Activated effector memory CD4-positive, alpha-beta T cell treated with anti-CD3 and anti-CD28 coated beads, Interleukin-2, amount 50 U/mL, for 16 hours (primary cell): ENCODE data around the gene TMEM247.

Experiments
- DNase-seq: peaks from one replicate; pipeline ENCODE4 v3.0.0-alpha.2; 2020

TMEM247 gene

DNA sequence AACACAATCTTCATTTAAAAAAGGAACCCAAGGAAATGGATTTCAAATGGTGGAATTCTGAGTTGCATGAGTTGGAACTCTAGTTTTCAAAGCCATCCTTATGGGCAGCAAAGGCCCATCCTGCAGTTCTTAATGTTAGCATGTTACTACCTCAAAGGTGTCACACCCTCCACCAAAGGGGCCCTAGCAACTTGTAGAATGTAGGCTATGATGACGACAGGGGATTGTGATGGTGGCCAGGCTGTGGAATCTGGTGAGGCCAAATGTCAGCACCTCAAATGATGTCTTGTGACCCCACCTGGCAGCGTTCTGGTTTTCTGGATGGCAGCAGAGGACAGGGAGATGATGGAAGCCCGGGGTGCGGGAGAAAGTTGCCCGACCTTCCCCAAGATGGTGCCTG, at the start of gene TMEM247:
TMEM247 (plus strand) TSS at position 301 of the 400 bp plus-strand sequence.
- DNase-seq: no peak

DNA sequence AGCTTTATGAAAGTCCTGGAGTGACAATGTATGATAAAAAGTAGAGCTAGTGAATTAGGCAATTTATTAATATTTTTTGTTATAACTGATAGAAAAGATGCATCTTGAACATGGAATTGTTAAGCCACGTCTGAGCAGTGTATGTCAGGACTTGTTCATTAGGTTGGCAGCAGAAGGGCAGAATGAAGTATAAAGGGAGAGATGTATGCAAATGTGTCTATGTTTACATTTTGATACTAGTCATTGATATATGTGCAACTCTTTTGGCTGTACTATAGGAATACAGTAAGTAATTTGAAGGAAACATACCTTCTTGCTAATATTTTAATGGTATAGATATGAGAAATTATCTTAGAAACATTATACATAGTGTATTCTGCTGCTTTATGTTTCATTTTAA, 49.0 kb upstream of the TMEM247 start:
- no peak for DNase-seq

DNA sequence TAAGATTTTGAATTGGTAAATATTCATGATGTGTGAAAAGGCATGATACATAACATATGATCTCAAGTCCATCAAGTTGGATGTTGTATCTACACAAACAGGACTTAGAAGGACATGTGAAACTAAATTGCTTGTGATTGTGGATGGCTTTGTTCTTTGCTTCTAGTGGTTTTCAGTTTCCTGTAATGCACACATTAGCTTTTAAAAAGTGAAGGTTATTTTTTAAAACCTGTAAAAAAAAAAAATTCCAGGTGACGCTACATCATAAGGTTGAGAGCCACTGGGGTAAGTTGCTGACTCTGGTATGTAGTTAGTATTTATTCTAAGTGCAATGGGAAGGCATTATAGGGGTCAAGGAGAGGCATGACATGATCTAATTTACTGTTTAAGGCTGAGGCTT, 48.4 kb upstream of the TMEM247 start:
- no peak for DNase-seq

DNA sequence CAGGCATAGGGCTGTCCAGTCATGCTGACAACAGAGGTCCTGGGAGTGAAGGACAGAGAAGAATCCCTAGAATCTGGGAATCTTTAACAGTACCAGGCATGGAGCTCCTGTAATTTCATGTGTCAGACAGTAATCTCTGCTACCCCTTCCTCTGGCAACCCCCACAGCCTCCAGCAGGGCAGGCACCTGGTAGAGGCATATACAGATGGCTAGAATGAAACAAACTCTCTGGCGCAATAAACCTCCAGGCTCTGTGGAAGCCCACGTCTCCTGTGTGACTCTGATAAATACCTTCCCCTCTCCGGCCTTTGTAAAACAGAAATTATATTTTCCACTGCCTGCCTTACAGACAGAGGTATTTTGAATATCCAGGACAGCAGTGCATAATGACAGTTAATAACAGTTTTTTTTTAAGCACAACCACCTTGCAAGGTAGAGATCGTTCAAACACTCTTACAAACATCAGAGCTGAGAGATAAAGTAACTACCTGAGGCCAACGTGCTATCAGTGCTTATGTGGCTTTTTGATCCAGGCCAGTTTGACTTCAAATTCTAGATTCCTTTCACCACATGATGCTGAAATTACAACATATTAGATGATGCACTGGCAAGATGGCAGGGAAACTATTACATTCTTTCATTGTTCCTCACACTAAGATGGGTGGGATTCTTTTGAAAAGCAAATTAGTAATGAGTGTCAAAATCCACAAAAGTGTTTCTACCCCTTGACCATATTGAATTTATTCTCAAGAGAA, 47.7 kb upstream of the TMEM247 start:
- DNase-seq: no peak

DNA sequence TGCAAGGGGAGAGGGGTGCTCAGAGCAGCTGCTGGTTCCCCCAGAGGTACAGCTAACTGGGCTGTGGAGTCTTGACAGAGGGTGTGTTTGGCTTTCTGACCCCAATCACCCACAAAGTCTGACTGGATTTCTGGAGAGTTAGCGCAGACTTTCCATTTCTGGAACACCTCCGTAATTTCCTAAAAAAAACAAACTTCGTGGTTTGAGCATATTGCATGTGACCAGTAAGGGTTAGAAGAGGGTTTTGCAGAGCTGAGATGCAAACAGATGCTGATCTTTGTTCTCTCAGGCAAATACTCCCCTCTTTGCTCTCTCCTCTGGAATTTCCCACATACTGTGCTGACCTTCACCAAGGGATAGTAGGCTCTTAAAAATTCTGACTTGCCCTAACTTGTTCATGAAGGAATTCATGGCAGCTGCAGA, 44.5 kb upstream of the TMEM247 start:
- DNase-seq: no peak

DNA sequence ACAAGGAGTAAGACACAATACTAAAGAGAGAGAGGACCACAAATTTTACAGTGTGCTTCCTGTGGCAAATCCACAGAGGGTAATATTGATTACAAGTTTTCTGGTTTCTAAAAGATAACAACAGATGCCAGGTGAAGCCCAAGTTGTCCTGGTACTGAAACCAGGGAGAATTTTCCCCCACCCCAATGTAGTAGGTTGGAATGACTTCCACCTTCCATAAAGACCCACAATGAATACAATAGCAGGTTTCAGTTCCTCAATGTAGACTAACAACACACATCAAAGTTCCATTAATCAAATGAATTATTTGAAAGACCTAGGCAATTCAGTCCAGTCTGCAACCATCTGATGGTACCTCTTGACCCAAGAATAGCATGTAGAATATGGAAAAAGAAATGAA, 44.0 kb upstream of the TMEM247 start:
- DNase-seq: no peak

DNA sequence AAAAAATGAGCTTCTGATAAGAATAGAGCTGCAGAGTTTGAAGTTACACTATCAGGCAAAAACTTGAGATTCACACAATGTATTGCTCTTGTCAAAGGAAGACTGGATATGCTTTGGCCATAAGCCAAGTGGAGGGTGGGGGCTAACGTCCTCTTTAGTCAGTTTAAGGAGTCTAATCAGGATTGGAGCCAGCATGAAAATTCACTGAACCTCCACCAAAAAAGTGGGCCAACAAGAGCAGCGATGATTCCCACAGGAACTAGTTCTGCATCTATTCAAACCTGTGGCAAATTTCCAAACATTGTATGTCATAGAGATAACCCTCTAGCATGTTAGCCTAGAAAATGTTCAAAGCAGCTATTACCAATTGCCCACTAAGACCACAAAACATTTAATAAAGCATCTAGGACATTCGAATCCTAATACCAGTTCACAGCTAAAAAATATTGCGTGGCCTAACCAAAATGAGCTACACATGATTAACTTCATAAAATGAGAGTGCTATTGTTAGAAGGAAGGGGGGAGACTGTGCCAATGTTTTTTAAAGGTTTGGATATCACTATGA, 43.5 kb upstream of the TMEM247 start:
- DNase-seq: no peak

DNA sequence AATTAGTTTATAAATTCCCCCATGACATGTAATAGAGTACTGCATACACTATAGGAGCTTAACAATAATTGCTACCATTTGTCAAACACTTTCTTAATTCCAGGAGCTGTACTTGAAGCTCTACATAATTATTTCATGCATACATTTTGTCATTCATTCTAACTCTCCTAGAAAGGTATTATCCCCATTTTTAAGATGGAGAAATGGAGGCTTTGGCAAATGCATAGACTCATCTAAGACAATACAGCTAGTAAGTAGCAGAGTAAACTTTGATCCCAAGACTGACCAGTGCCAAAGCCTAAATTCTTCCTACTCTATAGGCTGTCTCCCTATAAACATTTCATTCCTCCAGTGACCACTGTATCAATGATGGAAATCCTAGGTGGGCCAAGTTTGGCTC, 42.6 kb upstream of the TMEM247 start:
- no peak for DNase-seq

DNA sequence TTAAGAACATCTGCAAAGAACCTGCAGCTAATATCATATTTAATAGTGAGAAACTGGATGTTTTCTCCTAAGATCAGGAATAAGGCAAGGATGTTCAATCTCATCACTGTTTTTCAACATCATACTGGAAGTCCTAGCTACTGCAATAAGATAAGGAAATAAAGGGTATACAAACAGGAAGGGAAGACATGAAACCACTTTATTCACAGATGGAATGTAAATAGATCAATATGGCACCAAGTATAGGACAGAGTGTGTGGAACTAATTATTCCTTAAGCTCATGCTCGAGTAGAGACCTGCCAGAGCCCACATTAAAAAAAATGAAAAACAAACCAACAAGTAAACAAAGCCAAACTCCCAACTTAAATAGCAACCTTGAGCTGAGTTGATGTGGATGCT, 41.3 kb upstream of the TMEM247 start:
- no peak for DNase-seq

DNA sequence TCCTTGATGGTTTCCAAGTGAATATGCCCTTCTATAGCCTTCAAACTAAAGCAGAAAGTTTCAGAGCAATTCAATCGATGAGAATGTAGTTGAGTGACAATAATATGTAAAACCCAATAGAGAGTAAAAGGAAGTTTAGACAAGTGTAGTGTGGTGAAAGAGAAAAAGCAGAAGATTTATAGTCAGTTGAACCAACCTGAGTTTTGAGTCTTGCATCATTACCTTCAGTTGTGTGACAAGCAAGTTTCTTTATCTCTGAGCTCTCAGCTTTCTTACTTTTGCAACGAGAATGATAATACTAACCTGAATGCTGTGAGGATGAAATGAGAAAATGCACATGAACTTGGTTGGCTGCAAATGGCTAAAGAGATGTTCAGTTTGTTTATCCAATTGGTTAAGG, 40.6 kb upstream of the TMEM247 start:
- DNase-seq: no peak

DNA sequence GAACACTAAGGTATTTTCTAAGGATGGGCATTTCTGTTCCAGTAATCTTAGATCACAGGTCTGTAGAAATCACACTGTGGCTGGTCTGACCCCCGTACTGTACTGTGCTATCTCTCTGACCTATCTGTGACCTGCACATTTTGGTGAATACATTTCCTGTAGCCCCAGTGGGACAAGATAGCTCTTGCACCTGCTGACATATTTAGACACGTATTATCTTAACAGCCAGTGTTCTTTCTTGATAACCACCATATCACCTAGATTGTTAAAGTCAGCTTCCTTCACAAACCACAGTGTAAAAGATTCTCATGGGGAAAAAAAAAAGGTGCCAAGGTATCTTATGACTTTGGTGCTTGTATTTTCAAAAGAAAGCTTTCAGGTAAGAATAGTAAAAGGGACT, 39.8 kb upstream of the TMEM247 start:
- no peak for DNase-seq

DNA sequence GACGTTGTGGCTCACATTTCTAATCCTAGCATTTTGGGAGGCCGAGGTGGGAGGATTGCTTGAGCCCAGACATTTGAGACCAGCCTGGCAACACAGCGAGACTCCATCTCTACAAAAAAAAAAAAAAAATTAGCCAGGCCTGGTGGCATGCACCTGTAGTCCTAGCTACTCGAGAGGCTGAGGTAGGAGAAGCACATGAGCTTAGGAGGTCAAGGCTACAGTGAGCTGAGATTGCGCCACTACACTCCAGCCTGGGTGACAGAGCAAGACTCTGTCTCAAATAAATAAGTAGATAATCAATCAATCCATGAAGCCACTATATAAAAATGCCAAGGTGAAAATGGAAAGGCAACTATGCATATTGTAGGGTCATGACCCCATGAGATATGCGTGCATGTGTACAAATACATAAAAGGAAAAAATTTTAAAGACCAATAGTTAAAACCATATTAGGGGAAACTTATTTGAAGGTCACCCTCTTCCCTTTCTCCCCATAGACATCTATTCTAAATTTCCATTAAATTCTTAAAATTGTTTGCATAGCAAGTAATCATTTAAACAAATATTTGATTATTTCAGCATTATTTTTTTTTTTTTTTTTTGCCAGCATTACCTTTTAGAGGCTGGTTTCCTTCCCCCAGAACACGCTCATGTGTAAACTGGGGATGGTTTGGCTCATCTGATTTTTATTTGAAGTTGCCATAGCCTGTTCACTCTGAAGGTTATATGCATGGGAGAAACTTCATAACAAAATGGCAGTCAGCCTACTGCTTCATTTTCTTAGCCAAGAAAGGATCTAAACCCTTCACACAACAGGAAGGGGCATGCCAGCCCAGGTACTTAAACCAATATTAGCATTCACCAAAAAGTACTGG, 37.3 kb upstream of the TMEM247 start:
- DNase-seq: no peak

DNA sequence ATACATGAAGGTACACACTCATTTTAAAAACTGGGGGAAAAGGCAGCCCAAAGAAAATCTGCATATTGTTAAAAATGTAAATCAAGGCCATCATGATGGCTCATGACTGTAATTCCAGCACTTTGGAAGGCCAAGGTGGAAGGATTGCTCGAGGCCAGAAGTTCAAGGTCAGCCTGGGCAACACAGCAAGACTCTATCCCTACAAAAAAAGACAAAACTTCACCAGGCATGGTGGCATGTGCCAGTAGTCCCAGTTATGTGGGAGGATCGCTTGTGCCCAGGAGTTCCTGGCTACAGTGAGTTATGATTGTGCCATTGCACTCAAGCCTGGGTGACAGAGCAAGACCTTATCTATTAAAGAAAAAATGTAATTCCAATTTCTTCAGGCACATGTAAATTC, 34.6 kb upstream of the TMEM247 start:
- DNase-seq: no peak

DNA sequence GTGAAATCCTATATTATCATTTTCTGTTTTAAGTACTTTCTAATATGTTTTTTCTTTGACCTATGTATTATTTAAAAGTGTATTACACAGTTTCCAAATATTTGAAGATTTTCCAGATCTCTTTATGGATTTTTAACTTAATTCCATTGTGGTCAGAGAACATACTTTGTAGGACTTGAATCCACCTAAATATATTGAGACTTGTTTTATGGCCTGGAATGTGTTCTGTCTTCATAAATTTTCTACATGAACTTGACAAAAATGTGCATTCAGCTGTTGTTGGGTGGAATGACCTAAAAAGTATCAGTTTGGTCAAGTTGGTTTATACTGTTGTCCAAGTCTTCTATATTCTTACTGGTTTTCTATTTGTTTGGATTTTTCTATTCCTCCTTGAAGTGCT, 33.8 kb upstream of the TMEM247 start:
- DNase-seq: no peak

DNA sequence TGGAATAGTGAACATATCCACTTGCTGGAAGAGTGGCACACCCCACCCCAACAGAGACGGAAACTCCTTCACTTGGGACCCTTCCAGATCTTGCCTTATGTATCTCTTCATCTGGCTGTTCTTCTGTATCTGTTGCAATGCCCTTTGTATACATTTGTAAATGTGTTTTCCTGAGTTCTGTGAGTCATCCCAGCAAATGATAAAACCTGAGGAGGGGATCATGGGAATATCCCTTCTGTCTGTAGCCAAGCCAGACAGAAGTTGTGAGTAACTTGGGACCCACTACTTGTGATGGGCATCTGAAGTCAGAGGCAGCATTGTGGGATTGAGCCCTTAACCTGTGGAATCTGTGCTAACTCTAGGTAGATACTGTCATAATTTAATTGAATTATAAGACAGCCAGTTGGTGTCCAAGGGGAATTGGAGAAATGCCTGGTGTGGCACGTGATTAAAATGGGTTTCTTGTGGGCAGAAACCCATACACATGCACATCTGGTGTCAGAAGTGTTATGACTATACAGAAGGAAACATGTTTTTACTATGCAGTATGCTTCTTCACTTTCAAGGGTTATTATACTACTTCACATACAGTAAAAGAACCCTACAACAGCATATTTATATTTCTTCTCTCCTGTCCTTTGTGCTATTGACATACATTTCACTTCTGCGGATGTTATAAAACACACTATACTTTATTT, 32.3 kb upstream of the TMEM247 start:
- DNase-seq: no peak

DNA sequence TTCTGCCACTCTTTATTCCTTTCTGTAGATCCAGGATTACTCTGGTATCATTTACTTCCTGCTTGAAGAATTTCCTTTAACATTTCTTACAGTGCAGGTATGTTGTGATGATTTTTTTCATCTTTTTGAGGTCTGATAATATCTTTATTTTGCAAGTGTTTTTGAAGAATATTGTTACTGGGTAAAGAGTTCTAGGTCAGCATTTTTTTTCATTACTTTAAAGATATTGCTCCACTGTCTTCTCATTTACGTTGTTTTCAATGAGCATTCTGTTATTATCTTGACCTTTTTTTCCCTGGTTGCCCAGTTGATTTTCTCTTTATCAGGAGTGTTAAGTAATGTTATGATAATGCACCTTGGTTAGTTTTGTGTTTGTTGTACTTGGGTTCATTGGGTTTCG, 31.7 kb upstream of the TMEM247 start:
- no peak for DNase-seq

DNA sequence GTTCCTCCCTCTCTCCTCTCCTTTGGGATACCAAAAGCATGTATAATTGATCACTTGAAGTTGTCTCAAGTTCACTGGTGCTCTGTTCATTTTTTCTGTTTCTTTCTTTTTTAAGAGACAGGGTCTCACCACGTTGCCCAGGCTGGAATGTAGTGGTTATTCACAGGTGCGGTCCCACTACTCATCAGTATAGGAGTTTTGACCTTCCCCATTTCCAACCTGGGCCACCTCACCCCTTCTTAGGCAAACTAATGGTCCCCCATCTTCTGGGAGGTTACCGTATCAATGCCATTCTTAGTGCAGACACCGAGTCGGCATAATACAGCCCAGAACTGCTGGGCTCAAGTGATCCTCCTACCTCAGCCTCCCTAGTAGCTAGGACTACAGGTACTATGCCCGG, 31.3 kb upstream of the TMEM247 start:
- DNase-seq: no peak

DNA sequence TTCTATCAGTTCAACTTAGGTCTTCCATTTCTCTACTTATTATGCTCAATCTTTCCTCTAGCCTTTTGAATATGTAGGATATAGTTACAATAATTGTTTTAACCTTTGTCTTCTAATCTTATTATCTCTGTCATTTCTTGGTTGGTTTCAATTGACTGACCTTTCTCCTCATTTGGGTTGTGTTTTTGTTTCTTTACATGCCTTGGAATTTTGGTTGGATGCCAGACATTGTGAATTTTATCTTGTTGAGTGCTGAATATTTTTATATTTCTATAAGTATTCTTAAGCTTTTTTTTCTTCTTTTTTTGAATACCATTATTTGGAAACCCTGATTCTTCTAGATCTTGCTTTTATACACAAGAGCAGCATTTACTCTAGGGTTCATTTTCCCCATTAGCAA, 30.7 kb upstream of the TMEM247 start:
- DNase-seq: no peak

DNA sequence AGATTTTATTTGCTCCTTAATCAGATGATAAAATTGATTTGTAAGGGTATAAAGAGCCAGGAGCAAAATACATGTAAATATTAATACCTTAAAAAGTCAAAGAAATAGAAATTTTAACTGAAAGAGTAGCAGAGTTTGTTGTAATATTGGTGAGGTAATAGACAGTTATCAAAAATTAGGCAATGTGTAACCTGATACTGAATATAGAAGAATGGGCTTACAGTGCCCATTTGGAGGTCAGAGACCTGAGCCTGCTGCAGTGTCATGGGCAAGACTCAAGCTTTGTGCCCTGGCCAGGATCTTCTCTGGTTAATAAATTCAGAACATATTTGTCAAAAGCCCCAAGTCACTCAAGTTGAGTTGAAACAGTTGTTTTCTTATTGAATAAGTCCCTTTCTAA, 29.7 kb upstream of the TMEM247 start:
- no peak for DNase-seq

DNA sequence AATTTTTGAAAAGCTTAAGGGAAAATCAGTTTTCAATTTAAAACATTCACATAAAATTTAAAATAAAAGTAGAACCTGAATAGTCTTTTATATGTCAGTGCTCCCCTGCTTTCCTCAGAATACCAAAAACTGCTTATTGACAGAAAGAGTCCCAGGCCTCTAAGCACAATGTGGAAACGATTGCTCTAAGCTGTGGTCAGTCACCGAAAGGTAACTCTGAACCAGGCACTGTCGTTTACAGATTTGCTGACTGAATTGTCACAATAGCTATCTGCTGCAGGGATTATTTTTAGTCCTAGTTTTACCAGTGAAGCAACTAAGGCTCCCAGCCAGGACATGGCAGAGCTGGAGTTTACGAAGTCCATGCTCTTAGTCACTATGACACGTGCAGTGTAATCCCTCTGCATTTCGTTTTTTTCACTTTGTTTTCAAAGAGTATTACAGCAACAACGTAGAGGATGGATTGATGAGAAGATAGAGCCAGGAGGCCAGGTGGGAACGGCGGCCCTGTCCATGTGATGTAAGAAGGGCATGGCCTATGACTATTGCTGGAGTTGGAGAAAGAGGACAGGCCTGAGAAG, 28.1 kb upstream of the TMEM247 start:
- DNase-seq: no peak

DNA sequence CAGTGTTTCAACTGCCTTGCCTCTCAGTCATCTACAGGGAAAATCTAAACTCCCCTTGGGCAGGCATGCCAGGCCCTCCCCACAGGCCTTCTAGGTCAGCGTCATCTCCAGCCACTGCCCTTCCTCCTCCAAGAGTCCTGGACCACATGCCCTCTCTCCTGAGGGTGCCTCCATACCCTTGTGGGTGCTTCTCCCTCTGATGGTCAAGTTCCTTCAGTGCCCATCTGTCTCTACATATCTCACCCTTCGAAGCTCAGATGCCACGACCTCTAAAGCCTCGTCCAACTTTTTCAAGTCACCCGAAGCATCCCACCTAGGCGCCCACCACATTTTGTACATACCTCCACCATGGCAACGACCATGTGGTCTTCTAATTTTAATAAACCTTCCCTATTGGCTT, 22.6 kb upstream of the TMEM247 start:
- DNase-seq: no peak

DNA sequence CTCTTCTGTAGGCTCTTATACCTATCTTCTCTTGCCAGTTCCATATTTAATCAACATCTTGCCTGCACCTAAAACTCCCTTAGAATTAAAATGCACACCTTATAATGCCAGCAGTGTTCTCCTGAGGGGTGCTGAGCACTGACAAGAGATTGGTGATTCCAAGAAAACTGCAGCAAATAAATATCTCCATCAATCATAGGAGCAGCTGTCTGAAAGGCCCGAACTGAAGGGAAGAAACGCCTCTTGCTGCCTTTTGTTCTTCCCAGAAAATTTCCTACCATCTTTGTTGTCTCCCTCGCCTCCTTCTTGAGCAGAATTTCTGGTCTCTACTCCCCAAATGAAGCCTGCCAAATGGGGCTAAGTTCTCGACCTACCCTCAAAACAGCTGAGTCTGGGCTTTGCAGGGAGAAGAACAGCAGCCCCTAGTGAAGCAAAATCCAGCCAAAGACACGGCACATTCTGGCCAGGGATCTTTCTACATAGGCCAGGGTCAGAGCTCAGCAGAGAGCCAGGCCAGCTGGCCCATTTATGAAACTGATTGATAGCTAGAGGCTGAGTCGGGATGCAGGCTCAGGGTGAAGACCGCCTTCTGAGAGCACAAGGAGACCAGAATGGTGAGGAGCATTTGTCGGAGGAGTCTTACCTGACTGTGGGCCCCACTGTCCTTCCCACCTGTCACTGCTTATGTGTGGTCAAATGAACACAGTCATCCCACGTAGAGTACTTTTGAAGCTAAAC, 20.4 kb upstream of the TMEM247 start:
- DNase-seq: no peak
